NCI-H345 (cell line): Measurements from ENCODE around the gene FTL.

Experiments used
- DNase-seq: peaks from one replicate; lab custom pipeline; 2025; lab: John Stamatoyannopoulos, UW

The FTL gene

DNA sequence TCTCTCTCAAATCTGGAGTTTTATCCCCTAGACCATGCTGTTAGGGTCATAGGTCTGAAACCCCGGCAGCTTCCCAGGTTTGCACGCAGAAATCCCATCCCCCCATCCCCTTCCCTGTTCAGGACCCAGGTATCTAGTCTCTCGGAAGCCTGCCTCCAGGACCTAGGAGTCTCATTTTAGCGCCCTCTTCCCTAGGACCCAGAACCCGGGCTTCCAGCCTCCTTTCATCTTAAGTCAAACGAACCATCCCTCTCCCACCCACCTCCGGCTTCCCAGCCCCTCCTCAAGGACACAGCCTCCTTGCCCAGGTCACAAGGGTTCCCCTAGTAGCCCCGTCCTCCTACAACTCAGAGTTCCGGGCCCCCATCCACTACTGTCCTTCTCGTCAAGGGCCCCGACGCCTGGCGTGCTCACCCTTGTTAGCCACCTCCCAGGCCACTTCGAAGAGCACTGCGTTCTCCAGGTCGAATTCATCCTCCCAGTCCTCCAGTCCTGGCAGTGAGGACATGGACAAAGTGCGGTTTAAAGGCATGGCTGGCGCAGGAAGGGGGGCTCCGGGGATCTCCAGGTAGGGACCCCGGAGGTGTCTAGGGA lies 27.6 kb downstream of the FTL start:
- DNase-seq: no peak

DNA sequence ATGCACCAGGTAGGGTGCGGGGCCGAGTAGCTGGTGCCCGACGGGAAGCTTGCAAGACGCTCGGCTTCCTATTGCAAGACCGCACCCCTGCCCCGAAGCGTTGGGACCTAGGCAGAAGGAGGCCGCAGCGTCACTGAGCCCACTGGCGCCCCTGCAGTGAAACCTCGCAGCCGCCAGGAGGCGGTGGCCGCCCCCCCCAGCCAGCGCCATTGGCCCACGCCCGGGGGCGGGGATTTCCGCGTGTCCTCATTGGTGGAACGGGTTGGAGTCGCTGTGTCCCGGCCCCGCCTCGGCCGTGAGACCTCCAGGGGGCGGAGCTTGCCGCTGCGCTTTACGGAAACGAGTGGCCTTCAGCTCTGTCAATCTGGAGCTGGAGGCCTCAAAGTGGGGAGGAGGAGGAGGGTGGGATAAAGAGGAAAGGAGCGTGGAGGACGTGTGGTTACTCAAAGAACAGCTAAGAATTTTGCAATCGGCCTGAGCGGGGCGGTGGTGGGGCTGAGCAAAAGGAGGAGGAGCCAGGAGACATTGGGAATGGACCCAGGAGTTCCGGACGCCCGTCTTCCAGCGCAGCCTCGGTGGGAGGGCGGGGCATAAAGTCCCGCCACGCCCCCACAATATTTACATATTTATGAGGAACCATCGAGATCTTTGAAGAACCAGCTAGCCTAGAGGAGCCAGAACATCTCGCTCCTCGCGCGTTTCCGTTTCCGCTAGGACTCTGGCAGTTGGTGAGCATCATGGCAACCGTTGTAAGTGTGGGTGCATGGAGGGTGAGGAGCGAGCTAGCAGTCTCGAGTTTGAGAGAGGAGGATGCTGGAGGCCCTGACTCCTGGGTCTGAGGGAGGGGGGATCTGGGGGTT lies 28.3 kb downstream of the FTL start, which contains the start of the genes GYS1 and RUVBL2:
TSS of gene GYS1 (minus strand) at position 135 of the 860 bp plus-strand sequence. CDS start 197 bp downstream, outside the sequence.
TSS of gene RUVBL2 (plus strand) at position 713 of the 860 bp plus-strand sequence. CDS start at position 738, 25 bp downstream.
- peak; percentile 97 for DNase-seq

DNA sequence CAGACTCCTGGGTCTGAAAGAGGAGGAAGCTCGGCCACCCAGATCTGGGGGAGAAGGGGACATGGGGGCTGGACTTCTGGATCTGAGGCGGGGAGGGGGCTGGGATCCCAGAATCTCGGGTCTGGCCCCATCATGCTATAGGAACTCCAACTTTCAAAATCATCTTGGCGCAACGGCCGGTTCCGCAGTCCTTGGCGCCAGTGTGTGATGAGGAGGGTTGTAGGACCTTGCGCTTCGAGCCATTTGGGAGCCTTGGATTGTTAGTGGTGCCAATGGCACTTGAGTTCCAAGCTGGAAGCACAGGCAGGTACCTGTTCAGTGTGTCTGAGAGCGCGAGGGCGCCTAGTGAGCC lies 28.9 kb downstream of the FTL start:
- no peak for DNase-seq

DNA sequence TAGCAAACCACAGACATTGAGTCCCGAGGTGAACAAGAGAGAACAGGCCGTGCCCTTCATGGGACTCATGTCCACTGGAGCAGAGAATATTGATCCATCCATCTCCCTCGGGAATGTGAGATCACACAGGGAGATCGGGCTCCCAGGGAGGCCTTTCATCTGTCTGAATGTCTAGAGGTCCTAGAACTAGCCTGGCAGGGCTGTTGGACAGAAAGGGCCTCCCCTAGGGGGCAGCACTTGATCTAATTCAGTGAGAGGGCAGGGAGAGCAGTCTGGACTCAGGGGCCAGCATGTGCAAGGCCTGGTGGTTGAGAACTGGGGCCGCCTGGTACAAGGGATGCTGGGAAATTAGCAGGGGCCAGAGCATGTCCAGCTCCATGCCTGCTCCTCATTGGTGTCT lies 32.9 kb downstream of the FTL start:
- DNase-seq: peak; percentile 33

DNA sequence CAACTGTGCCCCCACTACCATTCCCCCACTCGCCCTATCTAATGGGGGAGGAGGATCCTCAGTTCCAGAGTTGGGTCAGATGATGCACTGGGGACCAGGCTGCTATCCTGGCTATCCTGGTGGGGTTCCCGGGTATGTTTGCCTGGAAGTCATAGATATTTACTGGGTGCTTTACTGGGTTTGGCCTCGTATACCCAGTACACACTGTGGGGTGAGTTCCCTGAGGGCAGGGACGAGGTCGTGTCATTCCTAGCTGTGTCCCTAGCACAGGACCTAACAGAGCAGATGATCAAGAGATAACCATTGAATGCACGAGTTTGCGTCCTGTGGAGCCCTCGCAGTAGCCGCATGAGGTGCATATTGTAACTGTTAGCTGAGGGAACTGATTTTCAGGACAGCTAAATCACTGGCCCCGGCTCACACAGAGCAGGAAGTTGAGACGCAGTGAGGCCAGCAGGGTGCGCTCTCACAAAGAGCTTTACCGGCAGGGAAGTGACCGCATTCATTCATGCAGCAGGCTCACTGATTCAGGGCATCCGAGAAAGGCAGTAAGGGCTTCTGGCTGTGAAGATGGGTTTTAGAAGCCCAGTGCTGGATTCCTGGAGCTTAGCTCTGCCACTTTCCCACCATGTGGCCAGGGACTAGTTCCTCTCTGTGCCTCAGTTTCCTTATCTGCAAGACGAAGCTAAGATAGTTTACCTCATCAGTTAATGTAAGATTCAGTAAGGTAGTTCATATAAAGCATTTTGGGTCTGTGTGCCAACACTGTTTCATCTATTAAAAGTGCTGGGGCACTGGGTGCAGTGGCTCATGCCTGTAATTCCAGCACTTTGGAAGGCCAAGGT lies 34.6 kb downstream of the FTL start:
- DNase-seq: no peak

DNA sequence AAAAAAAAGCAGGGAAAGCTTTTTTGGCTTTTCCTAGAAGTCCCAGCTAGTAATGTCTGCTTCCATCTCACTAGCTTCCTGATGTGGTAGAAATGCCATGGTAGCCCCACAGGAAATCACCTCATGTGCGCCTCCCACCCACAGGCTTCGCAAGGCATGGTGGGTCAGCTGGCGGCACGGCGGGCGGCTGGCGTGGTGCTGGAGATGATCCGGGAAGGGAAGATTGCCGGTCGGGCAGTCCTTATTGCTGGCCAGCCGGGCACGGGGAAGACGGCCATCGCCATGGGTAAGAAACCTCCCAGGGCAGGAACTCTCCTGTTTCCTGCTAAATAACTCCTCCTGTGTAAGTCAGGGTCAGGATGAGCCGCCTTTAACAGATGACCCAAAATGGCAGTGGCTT lies 39.0 kb downstream of the FTL start:
- DNase-seq: no peak

DNA sequence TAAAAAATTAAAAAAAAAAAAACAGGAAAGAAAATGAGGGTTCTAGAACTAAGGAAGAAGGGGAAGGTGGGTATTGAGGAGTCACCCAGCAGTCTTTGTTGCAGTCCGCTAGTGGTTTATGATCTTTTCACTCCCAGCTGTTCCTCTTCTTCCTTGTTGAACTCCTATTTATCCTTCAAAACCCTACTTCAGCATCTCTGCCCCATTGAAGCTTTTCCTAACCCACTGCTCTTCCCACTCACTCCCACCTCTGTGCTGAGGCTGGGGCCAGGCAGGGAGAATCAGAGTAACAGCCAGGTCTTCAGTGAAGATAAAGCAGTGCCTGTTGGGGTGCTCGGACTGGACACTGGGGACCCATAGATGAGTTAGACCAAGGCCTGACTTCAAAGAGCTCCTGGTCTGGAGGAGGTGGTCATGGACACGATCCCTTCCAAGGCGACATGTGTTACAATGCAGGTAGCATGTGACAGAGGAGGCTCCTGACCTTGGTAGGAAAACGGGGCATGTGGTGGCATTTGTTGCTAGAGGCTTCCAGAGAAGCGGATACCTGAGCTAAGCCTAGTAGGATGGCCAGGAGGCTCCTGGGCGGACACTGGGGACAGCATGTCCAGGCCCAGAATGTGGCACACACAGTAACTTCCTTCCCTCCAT lies 40.0 kb downstream of the FTL start:
- no peak for DNase-seq

DNA sequence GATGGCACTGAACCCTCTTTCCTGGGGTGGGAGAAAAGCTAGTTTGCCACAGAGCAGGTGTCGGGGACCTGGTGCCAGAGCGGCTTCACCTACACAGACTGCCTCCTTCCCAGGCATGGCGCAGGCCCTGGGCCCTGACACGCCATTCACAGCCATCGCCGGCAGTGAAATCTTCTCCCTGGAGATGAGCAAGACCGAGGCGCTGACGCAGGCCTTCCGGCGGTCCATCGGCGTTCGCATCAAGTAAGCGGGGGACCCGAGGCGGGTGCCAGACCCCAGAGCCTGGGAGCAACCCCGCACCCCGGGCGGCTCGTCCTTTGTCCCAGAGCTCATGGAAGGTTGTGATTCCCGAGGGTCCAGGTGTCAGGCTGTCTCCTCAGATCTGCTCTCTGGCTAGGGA lies 41.8 kb downstream of the FTL start:
- DNase-seq: no peak

DNA sequence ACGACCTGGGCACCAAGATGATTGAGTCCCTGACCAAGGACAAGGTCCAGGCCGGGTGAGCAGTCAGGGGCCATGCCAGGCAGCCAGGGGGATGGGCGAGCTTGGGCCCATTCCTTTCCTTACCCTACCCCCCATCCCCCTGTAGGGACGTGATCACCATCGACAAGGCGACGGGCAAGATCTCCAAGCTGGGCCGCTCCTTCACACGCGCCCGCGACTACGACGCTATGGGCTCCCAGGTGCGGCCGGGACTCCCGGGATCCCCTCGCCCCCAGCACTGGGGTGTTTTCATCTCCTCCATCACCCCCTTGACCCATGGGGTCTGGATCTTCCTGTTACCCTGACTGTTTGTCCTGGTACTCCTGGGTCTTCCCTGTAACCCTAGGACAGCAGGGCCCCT lies 44.7 kb downstream of the FTL start:
- DNase-seq: no peak

DNA sequence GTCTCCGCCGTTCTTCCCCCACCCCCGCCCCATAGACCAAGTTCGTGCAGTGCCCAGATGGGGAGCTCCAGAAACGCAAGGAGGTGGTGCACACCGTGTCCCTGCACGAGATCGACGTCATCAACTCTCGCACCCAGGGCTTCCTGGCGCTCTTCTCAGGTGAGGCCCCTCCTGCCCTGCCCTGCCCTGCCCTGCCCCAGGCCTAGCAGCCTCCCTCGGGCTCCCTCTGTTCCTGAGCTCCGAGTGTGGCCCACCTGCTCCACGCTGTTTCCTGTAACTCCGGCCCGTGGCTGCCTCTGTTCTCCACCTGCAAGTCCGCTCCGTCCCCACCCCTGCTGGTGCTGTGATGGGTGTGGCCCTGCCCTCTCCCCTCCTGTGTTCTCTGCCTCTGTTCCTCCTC lies 45.3 kb downstream of the FTL start:
- DNase-seq: no peak

DNA sequence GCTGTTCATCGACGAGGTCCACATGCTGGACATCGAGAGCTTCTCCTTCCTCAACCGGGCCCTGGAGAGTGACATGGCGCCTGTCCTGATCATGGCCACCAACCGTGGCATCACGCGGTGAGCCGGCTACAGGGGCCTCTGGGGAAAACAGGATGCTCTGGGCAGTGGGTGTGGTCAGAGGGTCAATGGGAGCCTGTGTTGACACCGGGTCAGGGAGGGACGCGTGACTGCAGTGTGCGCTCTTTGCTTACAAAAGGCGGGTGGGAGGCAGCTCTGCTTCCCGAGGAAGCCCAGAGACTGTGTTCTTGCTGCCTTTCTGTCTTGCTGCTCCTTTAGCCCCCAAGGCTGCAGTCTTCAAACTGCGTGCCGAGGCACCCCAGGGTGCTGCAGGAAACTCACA lies 46.1 kb downstream of the FTL start:
- no peak for DNase-seq

DNA sequence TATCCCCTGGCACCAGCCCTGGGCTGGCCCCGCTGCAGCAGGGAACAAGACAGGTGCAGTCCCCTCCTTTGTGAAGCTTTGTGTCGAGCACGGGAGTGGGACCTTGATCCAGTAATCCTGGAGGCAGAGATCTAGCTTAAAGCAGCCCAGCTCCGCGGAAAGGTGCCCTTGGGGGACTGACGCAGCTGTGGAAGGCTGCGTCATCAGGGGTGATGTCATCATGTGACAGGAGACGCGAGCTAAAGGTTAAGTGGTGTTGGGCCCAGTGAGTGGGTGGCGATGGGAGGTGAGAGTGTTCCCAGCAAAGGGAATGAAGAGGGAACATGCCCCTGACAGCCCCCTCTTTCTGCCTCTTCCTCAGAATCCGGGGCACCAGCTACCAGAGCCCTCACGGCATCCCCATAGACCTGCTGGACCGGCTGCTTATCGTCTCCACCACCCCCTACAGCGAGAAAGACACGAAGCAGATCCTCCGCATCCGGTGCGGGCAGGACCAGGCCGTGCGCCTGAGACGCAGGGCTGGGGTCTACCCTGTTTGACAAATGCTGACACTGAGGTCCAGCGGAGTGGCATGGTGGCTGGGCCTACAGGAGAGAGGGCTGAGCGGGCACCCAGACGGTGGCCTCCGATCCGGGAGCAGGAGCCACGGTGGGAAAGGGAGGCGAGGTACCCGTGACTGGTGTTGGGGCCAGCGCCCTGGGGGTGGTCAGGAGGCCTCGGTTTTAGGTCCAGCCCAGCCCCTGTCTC lies 49.2 kb downstream of the FTL start:
- DNase-seq: no peak

DNA sequence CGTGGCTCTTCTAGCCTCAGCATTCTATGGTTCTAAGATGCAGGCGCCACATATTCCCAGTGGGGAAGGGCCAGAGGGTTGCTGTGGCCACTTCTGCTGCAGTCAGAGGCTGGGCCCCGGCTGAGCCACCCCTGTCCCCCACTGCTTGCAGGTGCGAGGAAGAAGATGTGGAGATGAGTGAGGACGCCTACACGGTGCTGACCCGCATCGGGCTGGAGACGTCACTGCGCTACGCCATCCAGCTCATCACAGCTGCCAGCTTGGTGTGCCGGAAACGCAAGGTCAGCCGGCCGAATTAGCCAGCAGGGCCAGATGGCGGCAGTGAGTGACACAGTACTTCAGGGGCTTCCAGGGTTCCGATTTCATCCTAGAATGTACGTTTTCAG lies 49.8 kb downstream of the FTL start:
- DNase-seq: no peak

DNA sequence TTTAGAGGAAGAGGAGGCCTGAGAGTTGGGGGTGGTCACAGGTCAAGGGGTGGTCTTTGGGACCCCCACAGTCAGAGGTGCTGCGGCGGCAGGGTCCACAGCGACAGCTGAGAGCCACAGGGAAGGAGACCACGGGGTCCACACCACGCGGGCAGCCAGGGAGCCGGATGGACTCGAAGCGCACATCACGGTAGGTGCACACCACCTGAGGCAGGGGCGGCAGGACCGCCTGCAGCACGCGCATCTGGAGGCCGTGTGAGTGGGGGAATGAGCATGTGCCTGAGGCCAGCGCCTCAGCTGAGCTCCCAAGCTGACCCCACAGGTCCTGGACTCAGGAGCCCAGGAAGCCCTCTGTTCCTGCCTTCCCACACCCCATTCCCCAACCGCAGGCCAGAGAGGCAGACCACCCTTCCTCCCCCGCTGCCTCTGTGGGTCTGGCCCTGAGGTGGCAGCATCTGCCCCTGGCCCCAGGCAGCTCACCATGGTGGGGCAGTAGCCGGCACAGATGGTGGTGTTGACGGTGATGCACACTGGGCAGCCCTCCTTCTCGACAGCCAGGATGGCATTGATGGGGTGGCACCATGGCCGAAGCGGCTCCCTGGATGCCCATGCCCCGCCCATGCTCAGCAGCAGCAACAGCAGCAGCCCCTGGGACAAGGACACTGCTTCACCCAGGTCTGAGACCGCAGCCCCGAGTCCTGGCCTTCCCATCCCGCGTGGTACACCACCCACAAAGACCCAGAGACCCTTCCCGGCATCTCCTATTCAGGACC lies 51.1 kb downstream of the FTL start:
- DNase-seq: no peak
